Activated CD4-positive, alpha-beta T cell treated with anti-CD3 and anti-CD28 coated beads for 1 hour (primary cell): ENCODE measurements around the gene LCMT1.
"Not testable (repeated sequence)": the region's sequence is repeated elsewhere in the genome, so short reads cannot be mapped to it uniquely, and the experiment has no call there.

Experiments used
- DNase-seq: peaks from one replicate; pipeline ENCODE4 v3.0.0-alpha.2; 2020

The LCMT1 gene

DNA sequence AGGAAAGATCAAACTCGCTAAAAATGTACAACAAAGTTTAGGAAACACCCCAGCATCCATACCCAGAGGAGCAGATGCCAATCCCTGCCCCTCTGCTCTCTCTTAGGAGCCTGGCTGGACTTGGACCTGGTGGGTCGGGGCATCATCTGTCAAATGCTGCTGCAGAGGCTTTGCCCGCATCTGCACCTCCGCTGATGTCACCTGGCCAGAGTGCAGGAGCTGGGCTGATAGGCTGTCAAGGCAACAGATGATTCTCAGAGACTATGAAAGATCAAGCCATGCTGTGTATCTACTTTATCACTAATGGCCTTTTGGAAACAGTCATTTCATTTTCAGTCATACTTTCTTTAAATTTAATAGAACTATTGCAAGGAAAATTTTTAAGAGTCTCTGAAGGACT is 15.9 kb upstream of the LCMT1 start:
- DNase-seq, result no peak

GRCh38 chr16:25097276-25097975 is 14.1 kb upstream of the LCMT1 start:
- DNase-seq, result no peak

DNA sequence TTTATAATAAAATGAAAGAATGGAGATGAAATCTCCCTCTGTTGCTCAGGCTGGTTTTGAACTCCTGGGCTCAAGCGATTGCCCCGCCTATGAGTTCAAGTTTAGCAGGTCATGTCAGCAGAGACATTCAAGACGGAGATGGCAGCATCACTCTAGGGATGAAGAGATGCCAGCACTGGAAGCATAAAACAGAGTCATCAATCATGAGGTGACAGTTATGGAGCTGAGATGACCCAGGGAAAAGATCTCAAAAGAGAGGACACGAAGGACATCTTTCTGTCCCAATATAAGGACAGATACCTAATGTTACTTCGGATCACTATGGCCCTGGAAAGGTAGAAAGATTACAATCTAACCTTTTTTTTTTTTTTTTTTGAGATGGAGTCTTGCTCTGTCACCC is 11.0 kb upstream of the LCMT1 start:
- no peak for DNase-seq

DNA sequence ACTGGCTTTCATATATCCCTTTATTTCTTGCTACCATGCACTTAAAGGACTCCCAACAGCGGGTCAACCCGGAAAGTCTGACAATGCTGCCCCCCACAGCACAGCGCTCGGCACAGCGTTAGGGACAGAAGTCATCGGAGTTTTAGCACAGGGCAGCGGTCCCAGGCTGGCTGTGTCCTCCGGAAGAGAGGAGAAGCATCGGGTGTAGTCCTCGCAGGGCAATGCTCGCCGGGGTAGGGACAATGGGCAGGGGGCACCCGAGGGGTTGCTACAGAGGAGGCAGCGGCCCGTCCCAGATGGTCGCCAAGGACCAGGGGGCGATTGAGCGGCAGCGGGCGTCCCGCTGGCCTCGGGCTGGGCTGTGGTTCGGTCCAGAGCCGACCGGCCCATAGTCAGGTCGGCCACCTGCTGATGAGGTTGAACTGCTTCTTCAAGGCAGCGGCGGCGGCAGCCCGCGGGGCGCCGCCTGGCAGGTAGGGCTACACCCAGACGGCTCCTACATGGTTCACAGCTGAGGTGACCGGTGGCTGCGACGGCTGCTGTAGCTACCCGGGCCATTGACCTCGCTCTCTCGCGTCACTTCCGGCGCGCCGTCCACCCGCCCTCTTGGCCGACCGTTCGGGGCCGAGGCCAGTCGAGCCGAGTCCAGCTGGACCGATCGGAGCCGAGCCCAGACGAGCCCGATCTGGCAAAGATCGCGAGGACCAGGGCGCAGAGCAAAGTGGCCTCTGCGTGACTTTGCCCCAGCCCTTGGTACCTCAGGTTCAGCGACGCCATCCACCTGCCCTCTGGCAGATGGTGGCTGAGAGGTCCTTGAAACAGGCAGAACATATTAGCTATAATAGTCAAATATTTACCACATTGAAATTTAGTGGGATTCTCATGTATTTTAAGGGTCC is 4.7 kb upstream of the LCMT1 start:
- DNase-seq, result peak; percentile 49

DNA sequence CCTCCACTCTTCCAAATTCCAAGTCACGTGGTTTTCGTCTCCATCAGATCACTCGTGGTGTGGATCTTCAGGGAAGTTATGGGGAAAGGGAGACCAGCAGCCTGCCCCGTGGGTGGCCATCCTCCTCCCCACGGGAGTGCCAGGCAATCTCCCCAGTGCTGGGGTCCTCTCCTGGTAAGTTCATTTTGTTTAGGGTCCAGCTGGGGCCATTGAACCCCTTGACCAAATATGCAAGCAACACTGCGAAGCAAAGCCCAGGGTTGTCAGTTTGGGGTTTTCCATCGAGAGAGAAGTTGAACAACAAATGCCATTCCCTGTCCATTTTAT is 4.1 kb upstream of the LCMT1 start:
- no peak for DNase-seq

GRCh38 chr16:25108054-25108453 is 3.5 kb upstream of the LCMT1 start:
- peak; percentile 30 for DNase-seq

GRCh38 chr16:25109643-25110042 is 1.9 kb upstream of the LCMT1 start:
- DNase-seq, result no peak

DNA sequence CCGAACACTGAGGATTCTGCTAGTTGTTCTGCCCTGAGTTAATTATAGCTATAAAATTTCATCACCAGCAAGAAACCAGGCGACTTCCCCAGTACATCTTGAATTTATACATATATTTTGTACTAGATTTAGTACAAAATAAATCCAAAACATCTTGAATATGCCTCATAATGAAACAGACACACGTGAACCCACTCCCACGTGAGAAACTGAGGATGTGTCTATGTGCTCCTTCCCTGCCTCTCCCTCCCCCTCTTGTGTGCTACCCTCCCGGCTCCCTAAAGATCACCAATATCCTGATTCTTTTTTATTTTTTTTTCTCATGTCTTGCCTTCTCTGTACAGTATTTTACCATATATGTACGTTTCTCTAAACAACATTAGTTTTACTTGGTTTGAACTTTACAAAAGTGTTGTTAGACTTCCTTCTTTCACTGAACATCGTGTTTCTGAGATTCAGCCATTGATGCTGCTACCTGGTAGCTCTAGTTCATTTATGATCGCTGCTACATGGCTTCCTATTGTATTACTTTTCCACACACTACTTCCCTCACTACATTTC is 1.1 kb upstream of the LCMT1 start:
- DNase-seq, result no peak

- DNase-seq, result no peak
These were observed 2.6 kb downstream of the LCMT1 start for GRCh38 chr16:25114121-25114520.

GRCh38 chr16:25118851-25119578 is 7.5 kb downstream of the LCMT1 start:
- DNase-seq, result no peak

DNA sequence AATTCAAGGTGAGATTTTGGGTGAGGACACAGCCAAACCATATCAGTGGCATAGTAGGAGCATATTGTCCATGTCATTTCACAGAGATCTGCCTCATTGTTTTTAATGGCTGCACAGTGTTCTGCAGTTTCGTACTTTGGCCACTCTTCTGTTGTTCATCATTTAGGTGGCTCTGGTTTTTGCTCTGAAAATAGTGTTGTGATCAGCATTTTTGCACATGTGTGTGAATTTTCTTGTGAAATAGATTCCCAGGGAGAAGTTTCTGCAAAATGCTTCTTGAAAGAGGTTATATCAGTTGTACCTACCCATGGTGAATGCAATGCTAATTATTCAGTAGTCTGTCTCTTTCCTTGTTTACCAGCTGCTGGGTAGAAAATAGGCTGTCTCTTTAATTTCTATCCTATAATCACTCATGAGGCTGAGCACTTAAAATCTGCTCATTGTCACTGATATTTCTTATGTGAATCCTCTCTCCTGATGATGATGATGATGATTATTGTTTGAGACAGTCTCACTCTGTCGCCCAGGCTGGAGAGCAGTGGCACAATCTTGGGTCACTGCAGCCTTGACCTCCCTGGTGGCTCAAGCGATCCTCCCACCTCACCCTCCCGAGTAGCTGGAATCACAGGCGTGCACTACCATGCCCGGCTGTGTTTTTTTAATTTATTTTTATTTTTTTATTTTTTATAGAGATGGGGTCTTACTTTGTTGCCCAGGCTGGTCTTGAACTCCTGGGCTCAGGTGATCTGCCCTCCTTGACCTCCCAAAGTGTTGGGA is 10.5 kb downstream of the LCMT1 start:
- no peak for DNase-seq

GRCh38 chr16:25124503-25124902 is 13.0 kb downstream of the LCMT1 start:
- no peak for DNase-seq

DNA sequence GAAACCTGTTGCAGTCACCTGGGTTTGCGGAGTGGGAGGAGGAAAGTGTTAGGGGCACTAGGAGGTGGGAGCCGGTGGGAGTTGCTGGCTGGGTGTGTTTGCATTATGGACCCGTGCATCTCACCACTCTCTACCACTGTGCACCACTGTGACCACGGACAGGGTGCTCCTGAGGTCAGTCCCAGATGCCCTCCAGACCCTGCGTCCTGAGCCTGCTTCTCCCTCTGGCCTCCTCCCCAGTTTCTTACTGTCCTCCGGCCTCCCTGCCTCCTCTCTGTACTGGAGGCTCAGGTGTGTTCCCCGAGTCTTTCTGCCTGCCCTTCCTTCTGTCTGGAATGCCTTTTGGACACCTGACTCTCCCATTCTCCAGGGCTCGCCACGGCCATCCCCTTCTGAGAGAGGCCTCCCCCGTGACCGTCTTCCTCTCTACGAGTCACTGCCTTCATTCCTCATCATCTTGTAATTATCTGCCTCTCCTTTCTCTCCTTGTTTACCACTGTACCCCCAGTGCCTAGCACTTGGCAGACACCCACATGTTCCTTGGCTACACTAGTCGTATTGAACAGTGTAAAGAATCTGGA is 14.6 kb downstream of the LCMT1 start:
- not testable (repeated sequence) for DNase-seq

DNA sequence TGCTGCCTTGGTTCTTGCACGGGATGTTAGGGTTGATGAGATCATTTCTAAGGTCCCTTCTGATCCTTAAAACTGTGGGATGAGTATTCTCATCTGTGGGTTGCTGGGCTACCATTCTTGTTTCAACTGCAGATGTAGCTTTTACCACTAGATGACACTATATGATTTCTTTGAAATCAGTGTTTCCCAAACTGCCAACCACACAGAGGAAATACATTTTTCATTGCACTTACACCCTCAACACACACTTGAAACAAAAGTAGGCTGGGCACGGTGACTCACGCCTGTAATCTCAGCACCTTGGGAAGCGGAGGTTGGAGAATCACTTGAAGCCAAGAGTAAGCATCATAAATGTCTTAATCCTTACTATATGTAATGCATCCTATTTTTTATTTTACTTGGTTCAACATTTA is 15.3 kb downstream of the LCMT1 start:
- DNase-seq, result no peak

GRCh38 chr16:25132751-25133150 is 21.2 kb downstream of the LCMT1 start:
- DNase-seq, result not testable (repeated sequence)

GRCh38 chr16:25134166-25134700 is 22.7 kb downstream of the LCMT1 start:
- DNase-seq, result no peak

GRCh38 chr16:25135254-25135878 is 23.8 kb downstream of the LCMT1 start:
- no peak for DNase-seq

GRCh38 chr16:25138130-25138529 is 26.6 kb downstream of the LCMT1 start:
- no peak for DNase-seq

GRCh38 chr16:25140459-25140858 is 28.9 kb downstream of the LCMT1 start:
- no peak for DNase-seq

- no peak for DNase-seq
These were observed 30.1 kb downstream of the LCMT1 start for GRCh38 chr16:25141648-25142047.

- no peak for DNase-seq
These were observed 32.4 kb downstream of the LCMT1 start for GRCh38 chr16:25143928-25144327.
